HS-27A (cell line): ENCODE results near the gene DDX53.

Source experiments
- DNase-seq: peaks from one replicate; pipeline ENCODE4 v3.0.0-alpha.2; 2012; ENCODE audit warnings: low read depth, missing footprints

DDX53 gene

GRCh38 chrX:23052324-23052723 is 52.6 kb downstream of the DDX53 start:
- no peak for DNase-seq
